GM12878 (cell line): ENCODE measurements around the gene FBXO15. TPM values are rescaled to one million over a fixed set of nuclear protein-coding genes. Genes with fewer than 3 reads are reported as not detected.

Experiments
- ATAC-seq: fragments of 200-7000 bp; cut with Tn5 transposase; 3 replicates; pipeline ENCODE4 v1.9.1; 2020; ENCODE audit warnings: mild to moderate bottlenecking, moderate library complexity
- BruUV-seq: library from RNA; stranded (reverse); fragments of 400-500 nt; replicated peaks from 2 replicates; lab custom pipeline; 2021; lab: Mats Ljungman, UMichigan
- CTCF ChIA-PET: fragments of 300-600 bp; sonication (Branson Sonifier 250); formaldehyde crosslinking; extraction: SDS; loops from one replicate; lab custom pipeline; 2021; ENCODE audit warnings: inconsistent platforms; lab: Yijun Ruan, JAX
- POLR2A ChIA-PET: fragments of 350-600 bp; formaldehyde crosslinking; extraction: SDS; loops from one replicate; lab custom pipeline; 2021; ENCODE audit warnings: inconsistent platforms; lab: Charles Lee
- RAD21 ChIA-PET: fragments of 300-600 bp; sonication (Branson Sonifier 250); formaldehyde crosslinking; loops from one replicate; lab custom pipeline; 2023; ENCODE audit warnings: antibody characterized with exemption; ENCODE audit not compliant: unreplicated experiment; lab: Charles Lee
- SMC1A ChIA-PET: fragments of 300-600 bp; sonication (Branson Sonifier 250); formaldehyde crosslinking; loops from one replicate; lab custom pipeline; 2023; ENCODE audit not compliant: unreplicated experiment, uncharacterized antibody; lab: Charles Lee
- DNase-seq: peaks from one replicate; pipeline ENCODE4 v3.0.0-alpha.2; 2011; ENCODE audit warnings: low read depth, low spot score
- FAIRE-seq: peaks from 3 replicates; lab custom pipeline; 2011; peaks lifted over from hg19 to GRCh38; lab: Jason Lieb, UNC
- H2AFZ ChIP-seq: 2 replicates; pipeline ENCODE4 v1.6.0; 2011; ENCODE audit warnings: low read depth, low read length, control low read depth; ENCODE audit not compliant: control insufficient read depth
- H3K27ac ChIP-seq: 2 replicates; pipeline ENCODE4 v1.5.1; 2011; ENCODE audit warnings: control low read depth; ENCODE audit not compliant: control insufficient read depth, insufficient read depth
- H3K27me3 ChIP-seq, 2 experiments: replicated peaks in 1 of 2; 2 replicates each; pipeline versions ENCODE4 v1.6.0 to v1.6.1; 2011; ENCODE audit warnings: low read length in 1 of 2; ENCODE audit not compliant: control insufficient read depth in 2 of 2, insufficient read depth in 2 of 2
- H3K36me3 ChIP-seq, 2 experiments: 2 replicates each; pipeline ENCODE4 v1.5.1; 2011; ENCODE audit warnings: low read length in 1 of 2; ENCODE audit not compliant: control insufficient read depth in 2 of 2, insufficient read depth in 2 of 2
- H3K4me1 ChIP-seq: 2 replicates; pipeline ENCODE4 v1.6.1; 2011; ENCODE audit warnings: mild to moderate bottlenecking, low read length, moderate library complexity, mixed read lengths; ENCODE audit not compliant: control insufficient read depth, insufficient read depth
- H3K4me2 ChIP-seq: 2 replicates; pipeline ENCODE4 v1.6.0; 2011; ENCODE audit warnings: control low read depth; ENCODE audit not compliant: control insufficient read depth, insufficient read depth
- H3K4me3 ChIP-seq: fragments of 200-600 bp; sonication (generic); 2 replicates; pipeline ENCODE4 v1.5.1; 2016
- H3K79me2 ChIP-seq: 2 replicates; pipeline ENCODE4 v1.6.0; 2011; ENCODE audit warnings: low read length; ENCODE audit not compliant: control insufficient read depth, insufficient read depth
- H3K9ac ChIP-seq: 2 replicates; pipeline ENCODE4 v1.8.0; 2011; ENCODE audit warnings: low read length, control low read depth, mixed read lengths; ENCODE audit not compliant: control insufficient read depth, insufficient read depth
- H3K9me3 ChIP-seq: replicated peaks from 3 replicates; pipeline ENCODE4 v1.5.1; 2011; ENCODE audit warnings: mild to moderate bottlenecking, low read length; ENCODE audit not compliant: control insufficient read depth, insufficient read depth
- H4K20me1 ChIP-seq: 2 replicates; pipeline ENCODE4 v1.6.0; 2011; ENCODE audit not compliant: control insufficient read depth, insufficient read depth
- ATF7 ChIP-seq: fragments of 450-650 bp; IDR thresholded peaks from 2 replicates; pipeline ENCODE4 v1.6.1; 2016; ENCODE audit warnings: low read depth, mild to moderate bottlenecking
- NR2F1 ChIP-seq: fragments of 450-650 bp; conservative IDR thresholded peaks from 2 replicates; pipeline ENCODE4 v1.6.1; 2017; ENCODE audit warnings: mild to moderate bottlenecking
- NRF1 ChIP-seq: conservative IDR thresholded peaks from 2 replicates; pipeline ENCODE4 v1.6.1; 2011; ENCODE audit warnings: mild to moderate bottlenecking, low read depth, low read length, improper control_type of control experiment
- POLR2A ChIP-seq: IDR thresholded peaks from 2 replicates; pipeline ENCODE4 v1.6.1; 2011; ENCODE audit warnings: low read depth, mild to moderate bottlenecking, low read length
- TCF3 ChIP-seq: IDR thresholded peaks from 2 replicates; pipeline ENCODE4 v1.6.1; 2012; ENCODE audit warnings: low read depth, mild to moderate bottlenecking, low read length, borderline replicate concordance; ENCODE audit not compliant: insufficient read depth
- WGBS: methylation state at CpG from one replicate; pipeline ENCODE4 v1.1.6; 2016; ENCODE audit warnings: low lambda C conversion rate; ENCODE audit not compliant: insufficient replicate concordance, insufficient coverage; ENCODE audit errors: missing lambda C conversion rate; 5-methylcytosine and 5-hydroxymethylcytosine counted together
- in situ Hi-C: fragments of 300-500 bp; cut with MboI; formaldehyde crosslinking; loops from 9 replicates; pipeline ENCODE4 v1.14.3; 2018; ENCODE audit warnings: mixed read lengths
- intact Hi-C: fragments of 100-400 bp; cut with micrococcal nuclease; formaldehyde crosslinking; loops from one replicate; pipeline ENCODE4 v1.14.2; 2022; ENCODE audit not compliant: unreplicated experiment
- polyA plus RNA-seq, 11 experiments: library from polyadenylated mRNA; depleted of rRNA in 4 of 11; unstranded in 6 of 11; stranded (reverse) in 5 of 11; fragments of >200 nt; fragmentation: Nextera tagmentation in 4 of 11; fragmentation: Illumina TruSeq in 1 of 11; extraction: Ambion mirVana in 4 of 11; extraction: Trizol in 1 of 11; gene quantifications; 1 replicate in 1 of 11; 2 replicates in 10 of 11; pipeline versions ENCODE4 v1.2.1 to v1.2.3, GENCODE V29; 2011 to 2016; ENCODE audit warnings: inconsistent platforms in 2 of 11, missing spikeins in 2 of 11, low read depth in 1 of 11
- total RNA-seq, 4 experiments: library from RNA; depleted of rRNA in 3 of 4; stranded (reverse); fragments of >200 nt in 3 of 4; fragmentation: Illumina TruSeq in 1 of 4; extraction: Trizol in 1 of 4; gene quantifications; 2 replicates each; pipeline versions ENCODE4 v1.2.1 to v1.2.3, GENCODE V29; 2013 to 2021
- TF ChIP-seq, protein P1 (sequence below): IDR thresholded peaks from 2 replicates; pipeline ENCODE4 v1.6.1; 2012; ENCODE audit warnings: improper control_type of control experiment, low read depth, low read length; ENCODE audit not compliant: insufficient replicate concordance
- TF ChIP-seq, protein P2 (sequence below): IDR thresholded peaks from 2 replicates; pipeline ENCODE4 v1.6.1; 2011; ENCODE audit warnings: borderline replicate concordance, low read depth, mild to moderate bottlenecking, moderate library complexity, low read length; ENCODE audit not compliant: insufficient read depth, poor library complexity, severe bottlenecking
- TF ChIP-seq, protein P3 (sequence below): IDR thresholded peaks from 2 replicates; pipeline ENCODE4 v1.6.1; 2012; ENCODE audit warnings: low read length, inconsistent platforms
- TF ChIP-seq, protein P4 (sequence below): fragments of 450-650 bp; IDR thresholded peaks from 2 replicates; pipeline ENCODE4 v1.6.1; 2017; ENCODE audit warnings: borderline replicate concordance
- TF ChIP-seq, protein P5 (sequence below): fragments of 450-650 bp; formaldehyde crosslinking; IDR thresholded peaks from 2 replicates; pipeline ENCODE4 v1.5.0; 2022; ENCODE audit warnings: mild to moderate bottlenecking, missing genetic modification characterization

Gene FBXO15
- total and polyA plus RNA-seq, 10 of the 15 experiments (the other 5 are each of a cell fraction or from before 2014, with no cell fraction given), result 0.06 to 0.90 (median 0.22) TPM; not detected in 3

DNA sequence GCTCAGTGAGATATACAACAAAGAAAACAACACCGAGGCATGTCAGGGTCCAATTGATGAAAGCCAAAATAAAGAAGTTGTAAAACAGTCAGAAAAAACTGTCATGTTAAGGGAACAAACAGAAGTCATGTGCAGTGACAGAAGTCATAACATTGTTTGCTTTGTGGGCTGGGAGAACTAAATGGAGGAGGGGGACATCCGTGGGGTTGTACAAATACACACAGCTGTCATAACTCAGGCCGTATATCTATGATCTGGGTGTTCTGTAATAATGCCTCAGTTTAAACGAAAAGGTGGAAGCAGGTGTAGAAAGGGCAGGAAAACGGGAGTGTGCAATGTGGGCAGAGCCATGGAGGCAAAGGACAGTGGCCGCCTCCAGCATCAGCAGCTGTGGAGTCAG, 28.0 kb upstream of the FBXO15 start (continued):
- TF ChIP-seq, protein P1, sequence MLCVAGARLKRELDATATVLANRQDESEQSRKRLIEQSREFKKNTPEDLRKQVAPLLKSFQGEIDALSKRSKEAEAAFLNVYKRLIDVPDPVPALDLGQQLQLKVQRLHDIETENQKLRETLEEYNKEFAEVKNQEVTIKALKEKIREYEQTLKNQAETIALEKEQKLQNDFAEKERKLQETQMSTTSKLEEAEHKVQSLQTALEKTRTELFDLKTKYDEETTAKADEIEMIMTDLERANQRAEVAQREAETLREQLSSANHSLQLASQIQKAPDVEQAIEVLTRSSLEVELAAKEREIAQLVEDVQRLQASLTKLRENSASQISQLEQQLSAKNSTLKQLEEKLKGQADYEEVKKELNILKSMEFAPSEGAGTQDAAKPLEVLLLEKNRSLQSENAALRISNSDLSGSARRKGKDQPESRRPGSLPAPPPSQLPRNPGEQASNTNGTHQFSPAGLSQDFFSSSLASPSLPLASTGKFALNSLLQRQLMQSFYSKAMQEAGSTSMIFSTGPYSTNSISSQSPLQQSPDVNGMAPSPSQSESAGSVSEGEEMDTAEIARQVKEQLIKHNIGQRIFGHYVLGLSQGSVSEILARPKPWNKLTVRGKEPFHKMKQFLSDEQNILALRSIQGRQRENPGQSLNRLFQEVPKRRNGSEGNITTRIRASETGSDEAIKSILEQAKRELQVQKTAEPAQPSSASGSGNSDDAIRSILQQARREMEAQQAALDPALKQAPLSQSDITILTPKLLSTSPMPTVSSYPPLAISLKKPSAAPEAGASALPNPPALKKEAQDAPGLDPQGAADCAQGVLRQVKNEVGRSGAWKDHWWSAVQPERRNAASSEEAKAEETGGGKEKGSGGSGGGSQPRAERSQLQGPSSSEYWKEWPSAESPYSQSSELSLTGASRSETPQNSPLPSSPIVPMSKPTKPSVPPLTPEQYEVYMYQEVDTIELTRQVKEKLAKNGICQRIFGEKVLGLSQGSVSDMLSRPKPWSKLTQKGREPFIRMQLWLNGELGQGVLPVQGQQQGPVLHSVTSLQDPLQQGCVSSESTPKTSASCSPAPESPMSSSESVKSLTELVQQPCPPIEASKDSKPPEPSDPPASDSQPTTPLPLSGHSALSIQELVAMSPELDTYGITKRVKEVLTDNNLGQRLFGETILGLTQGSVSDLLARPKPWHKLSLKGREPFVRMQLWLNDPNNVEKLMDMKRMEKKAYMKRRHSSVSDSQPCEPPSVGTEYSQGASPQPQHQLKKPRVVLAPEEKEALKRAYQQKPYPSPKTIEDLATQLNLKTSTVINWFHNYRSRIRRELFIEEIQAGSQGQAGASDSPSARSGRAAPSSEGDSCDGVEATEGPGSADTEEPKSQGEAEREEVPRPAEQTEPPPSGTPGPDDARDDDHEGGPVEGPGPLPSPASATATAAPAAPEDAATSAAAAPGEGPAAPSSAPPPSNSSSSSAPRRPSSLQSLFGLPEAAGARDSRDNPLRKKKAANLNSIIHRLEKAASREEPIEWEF, result no peak

DNA sequence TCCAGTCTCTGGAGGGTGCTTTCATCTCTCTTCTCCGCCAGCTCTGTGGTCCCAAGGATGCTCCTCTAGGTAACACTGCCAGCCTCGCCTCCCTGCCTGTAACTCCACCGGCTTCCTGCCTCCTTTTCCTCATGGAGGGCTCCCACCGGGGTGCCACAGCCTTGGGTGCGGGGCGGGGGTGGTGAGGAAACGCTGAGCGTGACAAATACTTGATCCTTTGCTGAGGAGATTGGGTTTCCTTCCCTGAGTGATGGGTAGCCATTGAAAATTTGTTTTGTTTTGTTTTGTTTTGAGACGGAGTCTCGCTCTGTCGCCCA, 25.8 kb upstream of the FBXO15 start:
- ChIA-PET SMC1A (no interaction called here), RAD21 (no interaction called here)
- in situ Hi-C loops, result no loop called here
- TF ChIP-seq TCF3, result no peak
- TF ChIP-seq POLR2A, result no peak
- TF ChIP-seq ATF7, result no peak
- TF ChIP-seq, protein P2, sequence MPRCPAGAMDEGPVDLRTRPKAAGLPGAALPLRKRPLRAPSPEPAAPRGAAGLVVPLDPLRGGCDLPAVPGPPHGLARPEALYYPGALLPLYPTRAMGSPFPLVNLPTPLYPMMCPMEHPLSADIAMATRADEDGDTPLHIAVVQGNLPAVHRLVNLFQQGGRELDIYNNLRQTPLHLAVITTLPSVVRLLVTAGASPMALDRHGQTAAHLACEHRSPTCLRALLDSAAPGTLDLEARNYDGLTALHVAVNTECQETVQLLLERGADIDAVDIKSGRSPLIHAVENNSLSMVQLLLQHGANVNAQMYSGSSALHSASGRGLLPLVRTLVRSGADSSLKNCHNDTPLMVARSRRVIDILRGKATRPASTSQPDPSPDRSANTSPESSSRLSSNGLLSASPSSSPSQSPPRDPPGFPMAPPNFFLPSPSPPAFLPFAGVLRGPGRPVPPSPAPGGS, result no peak
- TF ChIP-seq, protein P3, sequence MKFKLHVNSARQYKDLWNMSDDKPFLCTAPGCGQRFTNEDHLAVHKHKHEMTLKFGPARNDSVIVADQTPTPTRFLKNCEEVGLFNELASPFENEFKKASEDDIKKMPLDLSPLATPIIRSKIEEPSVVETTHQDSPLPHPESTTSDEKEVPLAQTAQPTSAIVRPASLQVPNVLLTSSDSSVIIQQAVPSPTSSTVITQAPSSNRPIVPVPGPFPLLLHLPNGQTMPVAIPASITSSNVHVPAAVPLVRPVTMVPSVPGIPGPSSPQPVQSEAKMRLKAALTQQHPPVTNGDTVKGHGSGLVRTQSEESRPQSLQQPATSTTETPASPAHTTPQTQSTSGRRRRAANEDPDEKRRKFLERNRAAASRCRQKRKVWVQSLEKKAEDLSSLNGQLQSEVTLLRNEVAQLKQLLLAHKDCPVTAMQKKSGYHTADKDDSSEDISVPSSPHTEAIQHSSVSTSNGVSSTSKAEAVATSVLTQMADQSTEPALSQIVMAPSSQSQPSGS, result no peak
- TF ChIP-seq, protein P4, sequence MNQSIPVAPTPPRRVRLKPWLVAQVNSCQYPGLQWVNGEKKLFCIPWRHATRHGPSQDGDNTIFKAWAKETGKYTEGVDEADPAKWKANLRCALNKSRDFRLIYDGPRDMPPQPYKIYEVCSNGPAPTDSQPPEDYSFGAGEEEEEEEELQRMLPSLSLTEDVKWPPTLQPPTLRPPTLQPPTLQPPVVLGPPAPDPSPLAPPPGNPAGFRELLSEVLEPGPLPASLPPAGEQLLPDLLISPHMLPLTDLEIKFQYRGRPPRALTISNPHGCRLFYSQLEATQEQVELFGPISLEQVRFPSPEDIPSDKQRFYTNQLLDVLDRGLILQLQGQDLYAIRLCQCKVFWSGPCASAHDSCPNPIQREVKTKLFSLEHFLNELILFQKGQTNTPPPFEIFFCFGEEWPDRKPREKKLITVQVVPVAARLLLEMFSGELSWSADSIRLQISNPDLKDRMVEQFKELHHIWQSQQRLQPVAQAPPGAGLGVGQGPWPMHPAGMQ, result no peak
- no peak for TF ChIP-seq NR2F1
- TF ChIP-seq NRF1, result no peak
- TF ChIP-seq, protein P5, sequence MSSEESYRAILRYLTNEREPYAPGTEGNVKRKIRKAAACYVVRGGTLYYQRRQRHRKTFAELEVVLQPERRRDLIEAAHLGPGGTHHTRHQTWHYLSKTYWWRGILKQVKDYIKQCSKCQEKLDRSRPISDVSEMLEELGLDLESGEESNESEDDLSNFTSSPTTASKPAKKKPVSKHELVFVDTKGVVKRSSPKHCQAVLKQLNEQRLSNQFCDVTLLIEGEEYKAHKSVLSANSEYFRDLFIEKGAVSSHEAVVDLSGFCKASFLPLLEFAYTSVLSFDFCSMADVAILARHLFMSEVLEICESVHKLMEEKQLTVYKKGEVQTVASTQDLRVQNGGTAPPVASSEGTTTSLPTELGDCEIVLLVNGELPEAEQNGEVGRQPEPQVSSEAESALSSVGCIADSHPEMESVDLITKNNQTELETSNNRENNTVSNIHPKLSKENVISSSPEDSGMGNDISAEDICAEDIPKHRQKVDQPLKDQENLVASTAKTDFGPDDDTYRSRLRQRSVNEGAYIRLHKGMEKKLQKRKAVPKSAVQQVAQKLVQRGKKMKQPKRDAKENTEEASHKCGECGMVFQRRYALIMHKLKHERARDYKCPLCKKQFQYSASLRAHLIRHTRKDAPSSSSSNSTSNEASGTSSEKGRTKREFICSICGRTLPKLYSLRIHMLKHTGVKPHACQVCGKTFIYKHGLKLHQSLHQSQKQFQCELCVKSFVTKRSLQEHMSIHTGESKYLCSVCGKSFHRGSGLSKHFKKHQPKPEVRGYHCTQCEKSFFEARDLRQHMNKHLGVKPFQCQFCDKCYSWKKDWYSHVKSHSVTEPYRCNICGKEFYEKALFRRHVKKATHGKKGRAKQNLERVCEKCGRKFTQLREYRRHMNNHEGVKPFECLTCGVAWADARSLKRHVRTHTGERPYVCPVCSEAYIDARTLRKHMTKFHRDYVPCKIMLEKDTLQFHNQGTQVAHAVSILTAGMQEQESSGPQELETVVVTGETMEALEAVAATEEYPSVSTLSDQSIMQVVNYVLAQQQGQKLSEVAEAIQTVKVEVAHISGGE, result no peak

More for the DNA sequence above, 25.8 kb upstream of the FBXO15 start:
- FAIRE-seq (no peak), ATAC-seq (no peak), DNase-seq (no peak)
- Histone ChIP-seq H4K20me1 (no peaks in the 10 kb centered on the region), H3K79me2 (no peaks in the 10 kb centered on the region), H3K27me3 (peaks cover 0 to 2% of the 10 kb centered on the region in 2 experiments; a peak in 1 of 4 replicates), H3K27ac (no peak overlapping the region), H3K9ac (no peak overlapping the region), H3K4me3 (no peak overlapping the region), H2AFZ (no peak overlapping the region), H3K9me3 (no peaks in the 10 kb centered on the region), H3K4me2 (no peak overlapping the region), H3K36me3 (no peaks in the 10 kb centered on the region), H3K4me1 (peaks cover 6% of the 10 kb centered on the region; the same call in 1 of the 2 replicates)
- no TSS peak for BruUV-seq
- CTCF ChIA-PET, result no interaction called here
- POLR2A ChIA-PET, result no interaction called here
- WGBS, result 61% methylated on average over 8 of the region's 11 CpGs
- intact Hi-C loops, result no loop called here
